Measurements from ENCODE around the gene RAB25. TPM values are rescaled to one million over a fixed set of nuclear protein-coding genes. Genes with fewer than 3 reads are reported as not detected.

The RAB25 gene
- total RNA-seq, 1 donor from 2014 or later: not detected

DNA sequence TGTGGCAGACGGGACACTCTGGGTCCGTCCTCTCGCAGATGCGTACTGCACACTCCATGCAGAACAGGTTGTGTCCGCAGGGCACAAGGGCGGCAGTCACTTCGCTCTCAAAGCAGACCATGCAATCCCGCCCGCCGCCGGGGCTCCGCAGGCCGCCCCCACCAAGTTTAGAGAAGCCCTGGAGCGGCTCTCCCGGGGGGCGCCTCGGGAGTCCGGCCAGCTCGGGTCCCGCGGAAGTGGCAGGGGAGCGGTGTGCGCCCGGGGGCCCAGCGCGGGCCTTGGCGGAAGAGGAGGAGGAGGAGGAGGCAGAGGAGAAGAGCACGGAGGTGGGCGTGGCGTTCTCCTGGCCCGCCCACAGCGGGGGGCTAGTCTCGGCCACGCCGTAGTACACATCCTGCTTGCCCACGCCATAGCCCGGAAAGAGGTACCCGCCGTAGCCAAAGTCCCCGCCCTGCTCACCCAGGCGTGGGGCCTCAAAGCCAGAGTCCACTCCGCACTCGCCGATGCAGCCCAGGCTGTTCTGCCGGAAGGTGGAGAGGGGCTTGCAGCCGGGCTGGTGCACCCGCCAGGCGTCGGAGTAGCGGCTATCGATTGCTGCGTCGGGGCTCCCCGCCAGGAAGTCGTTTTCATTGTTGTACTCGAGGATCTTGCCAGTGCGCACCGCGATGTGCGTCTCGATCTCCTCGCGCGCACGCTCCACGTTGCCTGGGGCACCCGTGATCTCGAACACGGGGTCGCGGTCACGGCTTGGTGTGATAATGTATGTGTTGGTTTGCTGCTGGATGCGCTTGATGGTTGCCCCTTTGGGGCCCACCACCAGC is 15.9 kb downstream of the RAB25 start:
- intact Hi-C loops (cut with micrococcal nuclease): no loop called here

DNA sequence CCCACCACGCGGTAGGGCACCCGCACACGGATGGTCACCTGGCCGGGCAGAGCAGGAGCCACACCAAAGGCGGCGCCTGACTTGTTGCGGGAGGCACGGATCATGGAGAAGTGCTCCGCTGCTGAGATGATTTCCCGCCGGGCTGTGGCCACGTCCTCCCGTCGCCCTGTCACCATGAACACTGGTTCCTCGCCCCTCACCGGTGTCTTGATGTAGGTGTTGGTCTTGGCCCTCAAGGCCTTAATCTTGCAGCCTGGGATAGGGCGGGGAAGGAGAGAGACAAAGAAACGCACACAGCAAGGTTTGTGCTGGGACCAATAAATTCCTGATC is 16.4 kb downstream of the RAB25 start:
- intact Hi-C loops (cut with micrococcal nuclease): no loop called here

DNA sequence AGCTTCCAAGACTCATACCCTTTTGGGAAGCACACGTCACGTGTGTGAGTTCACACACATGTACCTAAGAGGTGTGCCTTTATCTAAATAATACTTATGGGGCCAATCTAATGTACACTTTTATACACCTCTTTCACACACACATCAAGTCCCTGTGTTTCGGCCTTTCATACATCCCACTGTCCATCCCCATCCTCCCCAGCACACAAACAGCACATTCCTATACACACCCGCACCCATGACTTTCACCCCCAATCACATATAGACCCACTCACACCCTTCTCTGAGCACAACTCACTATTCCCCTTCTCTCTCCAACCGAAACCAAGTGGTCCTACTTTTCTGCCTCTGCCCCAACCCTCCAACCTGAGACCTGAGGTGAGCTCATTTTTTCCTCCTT is 17.8 kb downstream of the RAB25 start:
- intact Hi-C loops (cut with micrococcal nuclease): no loop called here

DNA sequence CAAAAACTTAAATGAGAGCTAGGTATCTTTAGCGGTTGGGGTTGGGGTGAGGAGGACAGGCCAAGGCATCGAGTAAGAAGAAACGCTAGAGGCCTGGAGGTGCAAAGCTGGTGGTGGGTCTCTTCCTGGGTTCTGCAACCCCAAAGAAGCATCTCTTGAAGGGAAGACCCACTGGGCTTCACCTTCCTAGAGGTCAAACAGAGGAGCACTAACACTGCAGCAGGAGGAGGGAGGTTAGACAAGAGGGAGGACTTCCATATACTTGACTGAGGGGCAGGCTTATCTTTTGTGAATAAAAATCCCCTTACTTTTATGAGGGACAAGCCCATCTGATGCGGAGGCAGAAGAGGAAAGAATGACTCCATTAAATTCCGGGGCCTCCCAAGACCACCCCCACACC is 18.8 kb downstream of the RAB25 start:
- intact Hi-C loops (cut with micrococcal nuclease): no loop called here

DNA sequence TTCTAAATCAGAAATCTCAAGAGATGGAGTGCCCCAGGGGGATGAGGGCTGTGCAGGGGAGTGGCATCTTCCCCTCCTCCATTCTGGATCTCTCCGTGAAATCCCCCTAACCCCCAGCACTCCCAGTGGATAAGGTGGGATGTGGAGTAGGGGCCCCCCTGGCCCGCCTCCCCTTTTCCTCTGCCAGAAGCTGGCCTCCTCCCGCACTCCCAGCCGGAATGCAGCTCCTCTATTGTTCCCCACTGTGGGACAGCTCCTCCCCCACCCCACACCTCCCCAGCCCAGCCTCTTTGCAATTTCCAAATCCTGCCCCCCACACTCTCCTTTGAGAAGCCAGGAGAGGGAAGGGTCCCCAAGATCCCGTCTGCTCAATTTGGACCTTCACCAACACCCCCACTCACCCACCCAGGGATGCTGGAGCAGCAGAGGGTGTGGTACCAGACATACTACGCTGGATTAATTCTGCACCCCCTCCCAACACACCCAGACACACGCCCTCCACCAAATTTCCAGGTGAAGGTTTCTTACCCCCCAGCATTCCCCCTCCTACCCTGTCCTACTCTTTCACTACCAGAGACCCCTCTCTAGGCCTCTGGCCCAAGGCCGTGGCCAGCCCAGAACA is 19.4 kb downstream of the RAB25 start:
- intact Hi-C loops (cut with micrococcal nuclease): no loop called here

DNA sequence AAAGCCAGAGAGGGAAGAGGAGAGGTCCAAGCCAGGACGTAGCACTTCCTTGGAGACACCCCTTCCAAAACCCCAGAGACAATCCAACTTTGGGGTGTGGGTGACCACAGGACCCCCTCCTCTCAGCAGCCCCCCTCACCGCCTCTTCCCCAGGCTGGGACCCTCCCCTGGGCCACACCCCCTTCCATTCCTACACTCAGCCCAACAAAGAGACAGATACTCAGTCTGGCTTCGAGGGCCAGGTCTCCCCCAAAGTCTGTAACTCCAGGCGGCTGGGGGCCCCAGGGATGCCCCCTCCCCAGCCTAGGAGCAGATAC is 19.9 kb downstream of the RAB25 start:
- intact Hi-C loops (cut with micrococcal nuclease): no loop called here

DNA sequence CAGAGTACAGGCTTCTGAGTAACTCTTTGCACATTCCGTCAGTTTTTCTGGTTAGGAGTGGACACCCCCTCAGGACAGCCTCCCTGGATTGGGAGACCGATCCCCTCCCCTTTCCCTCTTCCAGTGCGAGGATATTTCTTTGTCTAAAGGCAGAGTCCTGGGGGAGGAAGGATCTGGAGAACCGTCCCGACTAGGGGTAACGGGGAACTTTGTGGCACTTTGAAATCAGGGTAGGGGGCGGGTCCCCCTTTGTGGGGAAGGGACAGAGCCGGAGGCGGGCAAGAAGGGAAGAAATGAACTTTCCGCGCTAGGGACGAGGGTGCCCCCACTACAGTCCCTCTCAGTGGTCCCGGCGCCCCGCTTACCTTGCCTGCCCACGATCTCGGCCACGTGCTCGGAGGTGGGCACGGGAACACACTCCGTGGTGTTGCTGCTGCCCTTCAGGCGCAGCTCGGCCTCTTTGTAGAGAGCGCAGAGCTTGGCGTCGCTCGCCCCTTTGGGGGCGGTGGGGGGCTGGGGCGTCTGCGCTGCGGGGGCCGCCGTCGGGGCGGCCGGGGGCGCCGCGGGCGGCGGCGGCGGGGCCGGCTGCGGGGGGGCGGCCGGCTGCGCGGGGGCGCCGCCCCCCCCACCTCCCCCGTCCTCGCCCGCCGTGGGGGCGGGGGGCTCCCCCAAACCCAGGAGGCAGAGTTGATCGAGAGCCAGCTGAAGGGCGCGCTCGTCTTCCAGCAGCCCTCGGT is 20.4 kb downstream of the RAB25 start:
- intact Hi-C loops (cut with micrococcal nuclease): no loop called here

DNA sequence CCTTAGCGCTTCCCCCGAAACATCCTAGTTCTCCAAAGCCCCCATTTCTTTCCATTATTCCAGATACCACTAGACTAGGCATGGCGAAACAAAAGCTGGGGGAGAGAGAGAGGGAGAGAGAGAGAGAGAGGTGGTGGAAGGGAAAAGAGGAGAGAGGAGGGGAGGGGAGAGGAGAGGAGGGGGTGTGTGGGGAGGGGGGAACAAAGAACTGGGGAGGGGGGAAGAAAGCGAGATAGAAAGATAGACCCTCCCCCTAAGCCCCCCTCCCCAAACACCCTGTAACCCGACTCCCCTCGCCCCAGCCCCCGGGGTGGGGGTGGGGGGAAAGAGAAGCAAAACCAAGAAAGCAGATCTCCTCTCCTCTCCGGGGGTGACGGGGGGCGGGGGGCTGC is 21.0 kb downstream of the RAB25 start:
- intact Hi-C loops (cut with micrococcal nuclease): loop anchor here (1.0 kb wide), 2 partner anchors 28 to 61 kb away; partner anchors contain the start of gene LAMTOR2

DNA sequence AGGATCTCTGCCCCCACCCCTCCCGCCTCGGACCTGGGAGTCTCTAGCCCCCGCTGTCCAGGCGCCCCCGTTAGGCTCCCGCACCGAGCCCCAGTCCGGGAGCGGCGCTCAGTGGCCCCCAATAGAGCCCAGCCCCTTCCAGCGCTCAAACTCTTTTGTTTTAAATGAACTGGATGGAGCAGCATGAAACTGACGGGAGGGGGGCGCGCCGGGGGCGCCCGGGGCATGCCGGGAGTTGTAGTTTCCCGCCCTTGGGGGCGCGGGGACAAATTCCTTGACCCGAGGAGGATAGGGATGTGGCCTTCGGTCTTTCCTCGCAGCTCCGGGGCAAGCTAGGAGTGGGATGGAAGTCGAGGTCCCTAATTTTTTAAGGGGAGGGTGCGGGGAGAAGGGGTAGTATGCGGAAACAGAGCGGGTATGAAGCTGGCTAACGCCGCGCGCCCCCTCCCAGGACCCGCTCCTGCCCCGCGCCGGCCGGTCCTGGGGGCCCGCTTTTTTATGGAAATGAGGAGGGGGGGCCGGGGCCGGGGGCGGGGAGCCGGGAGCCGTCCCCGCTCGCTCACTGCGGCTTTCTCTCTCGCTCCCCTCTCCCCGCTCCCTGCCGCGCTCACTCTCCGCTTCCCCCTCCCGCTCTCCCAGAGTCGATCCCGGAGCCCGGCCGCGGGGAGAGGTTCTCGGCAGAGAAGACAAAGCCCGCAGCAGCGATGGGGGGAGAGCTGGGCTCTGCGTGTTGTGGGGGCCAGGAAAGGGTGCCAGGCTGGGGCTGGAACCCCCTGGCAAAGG is 21.5 kb downstream of the RAB25 start, which contains the start of gene MEX3A:
Gene MEX3A (minus strand): TSS at position 157 of the 783 bp plus-strand sequence. CDS start 467 bp downstream, outside the sequence.
- intact Hi-C loops (cut with micrococcal nuclease): loop anchor here (1.0 kb wide), 2 partner anchors 28 to 61 kb away; partner anchors contain the start of gene LAMTOR2

DNA sequence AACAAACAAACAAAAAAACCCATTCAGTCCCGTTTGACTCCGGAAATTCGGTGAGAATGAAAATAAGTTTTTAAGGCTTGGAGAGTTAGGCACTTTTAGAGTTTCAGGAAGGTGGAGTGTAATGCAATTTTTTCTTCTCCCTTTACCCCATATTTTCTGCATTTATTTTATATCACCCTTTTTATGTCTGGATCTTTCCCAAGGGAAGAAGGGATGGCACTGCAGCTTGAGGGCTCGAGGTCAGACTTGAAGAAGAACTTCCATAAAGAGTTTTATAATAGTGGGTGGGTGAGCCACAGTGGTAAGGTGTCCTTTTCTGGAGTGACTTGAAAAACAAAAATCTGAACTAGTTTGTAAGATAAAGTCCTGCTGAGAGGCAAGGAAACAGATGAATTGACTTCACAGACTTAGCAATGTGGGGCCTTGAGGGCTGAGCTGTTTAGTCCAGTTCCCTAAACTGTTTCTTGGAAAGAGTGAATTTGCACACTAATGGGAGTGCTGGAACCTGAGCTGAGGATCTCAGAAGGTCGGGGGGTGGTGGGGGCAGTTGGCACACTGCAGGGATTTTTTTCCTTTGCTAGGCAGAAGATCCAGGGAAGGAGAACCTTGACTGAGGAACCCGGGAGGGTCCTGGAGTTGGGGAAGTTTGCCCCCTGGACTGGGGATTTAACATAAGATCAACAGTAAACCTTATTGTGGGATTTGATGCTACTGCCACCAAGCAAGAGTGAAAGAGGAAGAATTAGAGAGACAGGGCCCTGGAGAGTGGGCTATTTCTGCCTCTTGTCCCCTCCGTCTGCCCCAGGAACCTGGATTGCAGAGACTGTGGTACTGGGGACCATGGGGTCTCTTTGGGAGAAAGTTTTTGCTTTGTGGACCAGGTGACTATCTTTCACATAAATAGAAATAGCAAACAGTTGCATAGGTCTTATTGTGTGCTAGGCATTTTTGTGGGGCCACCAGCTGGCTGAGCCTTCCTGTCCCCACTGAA is 23.1 kb downstream of the RAB25 start:
- intact Hi-C loops (cut with micrococcal nuclease): no loop called here

DNA sequence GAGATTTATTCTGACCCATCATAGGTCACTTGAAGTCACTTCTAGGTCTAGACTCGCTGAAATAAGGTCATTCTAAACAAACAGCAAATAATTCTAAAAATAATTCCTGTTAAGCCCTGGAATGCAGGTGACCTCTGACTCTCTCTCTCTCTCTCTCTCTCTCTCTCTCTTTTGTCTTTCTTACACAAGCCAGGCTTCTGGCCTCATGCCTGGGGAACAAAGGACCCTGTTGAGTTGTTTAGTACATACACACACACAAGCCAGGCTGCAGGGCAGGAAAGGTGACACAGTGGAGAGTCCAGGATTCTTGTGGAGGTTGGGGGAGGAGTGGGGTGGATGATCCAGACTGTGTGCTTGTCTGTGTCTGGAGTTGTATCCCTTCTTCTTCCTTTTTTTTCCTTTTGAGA is 25.3 kb downstream of the RAB25 start:
- intact Hi-C loops (cut with micrococcal nuclease): no loop called here

DNA sequence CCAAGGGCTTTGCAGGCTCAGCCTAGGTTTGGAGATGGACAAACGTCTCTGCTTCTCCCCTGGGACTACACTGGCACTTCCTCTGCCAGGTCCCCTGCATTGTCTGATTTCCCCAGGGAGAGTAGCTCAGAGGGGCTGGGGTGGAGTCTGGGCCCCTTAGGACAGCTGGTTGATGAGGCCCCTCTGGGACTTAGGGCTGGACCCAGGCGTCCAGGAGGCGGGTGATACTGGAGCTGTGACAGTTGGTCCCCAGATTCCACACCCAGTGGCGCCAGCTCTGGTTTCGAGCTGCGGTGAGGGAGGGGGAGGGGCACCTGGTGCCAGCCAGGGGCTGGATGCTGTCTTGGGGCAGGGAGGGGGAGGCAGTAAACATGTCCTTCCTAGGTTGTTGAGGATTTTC is 28.7 kb downstream of the RAB25 start:
- intact Hi-C loops (cut with micrococcal nuclease): loop anchor here (1.0 to 2.0 kb wide), 3 partner anchors 41 to 229 kb away; no protein-coding TSS in a partner anchor

DNA sequence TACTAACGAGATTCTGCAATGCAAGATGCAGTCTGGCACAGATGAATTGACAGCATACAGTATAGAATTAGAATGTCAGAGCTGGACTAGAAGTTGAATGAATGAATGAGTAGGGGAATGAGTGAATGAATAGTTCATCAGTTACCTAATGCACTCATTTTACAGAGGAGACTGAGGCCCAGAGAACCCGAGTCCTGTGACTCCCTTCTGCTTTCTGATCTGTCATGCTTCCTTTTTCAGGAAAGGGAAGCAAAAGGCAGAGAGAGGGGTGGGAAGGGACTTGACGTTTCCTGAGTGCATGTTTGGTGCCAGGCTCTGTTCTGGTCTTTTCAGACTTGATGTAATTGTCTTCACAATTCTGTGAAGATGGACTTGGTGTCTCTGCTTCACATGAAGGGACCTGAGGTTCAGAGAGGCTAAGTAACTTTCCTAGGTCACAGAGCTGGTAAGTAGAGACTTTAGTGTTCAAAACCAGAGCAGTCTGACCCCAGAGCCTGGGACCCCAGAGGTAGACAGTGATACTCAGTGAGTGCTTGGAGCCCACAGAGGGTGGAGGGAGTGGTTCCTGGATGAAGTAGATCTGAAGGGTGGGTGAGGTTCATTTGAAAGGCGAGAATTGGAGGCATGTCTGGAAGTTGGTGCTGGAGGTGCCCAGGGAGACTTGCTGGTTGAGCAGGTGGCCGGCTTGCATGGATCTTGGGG is 29.3 kb downstream of the RAB25 start:
- intact Hi-C loops (cut with micrococcal nuclease): loop anchor here (1.0 to 2.0 kb wide), 3 partner anchors 40 to 229 kb away; no protein-coding TSS in a partner anchor

DNA sequence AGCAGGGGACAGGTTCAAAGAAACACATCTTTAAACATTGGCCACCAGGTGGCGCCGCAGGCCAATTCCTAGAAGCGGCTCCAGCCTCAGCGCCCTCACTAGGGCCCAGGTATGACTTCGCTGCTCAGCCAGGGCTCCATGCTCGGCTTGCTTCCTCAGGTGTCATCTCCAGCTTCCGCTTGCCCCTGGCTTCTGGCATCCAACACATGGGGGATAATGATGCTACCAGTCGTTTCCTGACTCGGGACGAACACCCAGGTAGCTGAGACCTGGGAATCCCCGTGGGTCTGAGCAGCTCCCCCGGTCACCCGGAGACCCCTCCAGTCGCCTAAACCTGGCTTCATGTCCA is 29.9 kb downstream of the RAB25 start:
- intact Hi-C loops (cut with micrococcal nuclease): loop anchor here (1.0 to 2.0 kb wide), 3 partner anchors 39 to 228 kb away; no protein-coding TSS in a partner anchor

DNA sequence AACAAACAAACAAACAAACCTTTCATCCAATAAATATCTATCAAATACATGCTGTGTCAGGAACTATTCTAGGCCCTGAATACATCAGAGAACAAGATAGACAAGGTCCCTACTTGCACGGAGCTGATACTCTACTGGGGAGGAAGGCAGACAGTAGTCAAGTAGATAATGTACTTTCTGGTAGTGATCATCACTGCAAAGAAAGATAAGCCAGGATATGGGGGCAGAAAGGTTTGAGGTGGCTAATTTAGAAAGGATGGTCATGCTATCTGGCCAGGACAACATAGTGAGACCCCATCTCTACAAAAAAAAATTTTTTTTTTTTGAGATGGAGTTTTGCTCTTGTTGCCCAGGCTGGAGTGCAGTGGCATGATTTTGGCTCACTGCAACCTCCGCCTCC is 30.6 kb downstream of the RAB25 start:
- intact Hi-C loops (cut with micrococcal nuclease): loop anchor here (2.0 kb wide), 1 partner anchor 227 kb away; no protein-coding TSS in a partner anchor

DNA sequence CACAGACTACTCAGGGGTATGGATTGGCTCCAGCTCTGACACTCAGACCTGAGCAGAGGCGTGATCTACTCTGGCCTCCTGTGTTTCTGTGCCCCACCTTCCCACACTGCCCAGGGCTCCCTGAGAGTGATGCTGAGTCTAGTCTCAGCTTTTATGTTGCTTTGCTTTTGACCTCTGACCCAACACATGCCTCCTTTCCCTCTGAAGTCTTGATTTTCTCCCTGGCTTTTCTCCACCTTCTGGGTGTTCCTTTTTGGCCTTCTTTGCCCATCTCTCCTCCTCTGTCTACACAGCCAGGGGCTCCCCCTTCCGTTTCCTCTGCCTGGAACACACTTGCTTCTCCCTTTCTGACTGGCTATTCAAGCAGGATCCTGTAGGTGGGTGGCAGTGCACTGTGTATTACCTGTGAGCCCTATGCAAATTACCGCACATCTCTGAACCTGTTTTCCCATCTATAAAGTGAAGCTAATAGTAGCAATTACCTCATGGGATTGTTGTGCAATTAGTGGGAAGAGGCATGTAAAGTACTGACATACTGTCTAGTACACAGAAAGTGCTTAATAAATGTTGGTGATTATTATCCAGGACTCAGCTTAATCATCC is 35.0 kb downstream of the RAB25 start:
- intact Hi-C loops (cut with micrococcal nuclease): loop anchor here (1.0 kb wide), 1 partner anchor 34 kb away; no protein-coding TSS in a partner anchor

DNA sequence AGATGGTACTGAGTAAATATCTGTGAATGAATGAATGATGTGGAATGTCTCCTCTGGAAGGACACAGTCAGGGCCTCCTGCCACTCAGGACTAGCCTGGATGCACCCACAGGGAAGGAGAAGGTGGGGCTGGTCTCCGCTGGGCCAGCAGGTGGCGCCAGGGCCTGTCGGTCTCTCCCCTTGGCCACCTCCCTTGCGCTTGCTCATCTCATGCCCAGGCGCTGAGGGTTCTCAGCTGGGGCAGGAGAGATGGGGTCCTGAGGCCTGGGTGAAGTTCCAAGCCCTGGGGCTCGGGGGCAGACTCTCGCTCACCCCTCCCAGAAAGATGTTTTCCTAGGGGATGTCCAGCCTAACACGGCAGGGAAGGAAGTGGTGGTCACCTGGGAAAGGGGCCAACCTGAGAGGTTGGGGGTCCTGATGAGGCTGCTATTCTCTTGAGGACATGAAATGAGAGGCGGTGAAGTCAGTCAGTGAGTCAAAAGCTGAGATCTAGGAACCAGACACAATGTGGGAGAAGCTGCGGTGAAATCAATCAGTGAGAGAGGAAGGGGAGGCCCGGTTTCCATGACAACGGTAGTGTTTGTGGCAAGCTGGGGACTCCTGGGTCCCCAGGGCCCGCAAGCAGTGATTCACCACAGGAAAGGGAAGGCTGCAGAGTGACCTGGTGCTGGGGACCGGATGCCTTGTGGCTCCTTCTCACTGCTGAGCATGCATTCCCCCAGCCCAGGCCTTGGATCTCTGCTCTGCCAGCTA is 35.9 kb downstream of the RAB25 start:
- intact Hi-C loops (cut with micrococcal nuclease): loop anchor here (1.0 kb wide), 5 partner anchors 9 to 128 kb away; partner anchors contain the start of gene LMNA

Measured in T-helper 1 cell treated with Interleukin-12 subunit alpha and Interleukin-12 subunit beta and Interleukin-4 antibody, amounts not matched to agents 30 ng/mL and 1 ng/mL, for 36 hours (primary cell).